Aorta (tissue), 5 donors: Measurements from ENCODE around the gene ANTXR1. TPM values are rescaled to one million over a fixed set of nuclear protein-coding genes. Genes with fewer than 3 reads are reported as not detected.

Experiments
- ATAC-seq: fragments of 200-7000 bp; cut with Tn5 transposase; one replicate; pipeline ENCODE4 v1.9.1; 2022; ENCODE audit warnings: moderate library complexity; ENCODE audit not compliant: low FRiP score
- DNase-seq, 2 donors: peaks; one replicate each; pipeline ENCODE4 v3.0.0-alpha.2; 2020
- H3K27ac ChIP-seq, 2 donors: one replicate each; pipeline ENCODE4 v1.5.1; 2013; ENCODE audit warnings: low read length in 2 of 2, mild to moderate bottlenecking in 2 of 2, moderate library complexity in 2 of 2, control low read depth in 1 of 2, inconsistent platforms in 1 of 2, low read depth in 1 of 2
- H3K27me3 ChIP-seq, 2 donors: one replicate each; pipeline ENCODE4 v1.6.1; 2013; ENCODE audit warnings: control low read depth in 1 of 2, low read length in 1 of 2, mild to moderate bottlenecking in 1 of 2, moderate library complexity in 1 of 2; ENCODE audit not compliant: insufficient read depth in 2 of 2, control insufficient read depth in 1 of 2
- H3K36me3 ChIP-seq, 2 donors: one replicate each; pipeline ENCODE4 v1.6.1; 2013; ENCODE audit warnings: control low read depth in 1 of 2, low read length in 1 of 2, mild to moderate bottlenecking in 1 of 2; ENCODE audit not compliant: insufficient read depth in 2 of 2, control insufficient read depth in 1 of 2
- H3K4me1 ChIP-seq, 2 donors: one replicate each; pipeline ENCODE4 v1.6.1; 2013; ENCODE audit warnings: low read length in 2 of 2, control low read depth in 1 of 2, mild to moderate bottlenecking in 1 of 2, moderate library complexity in 1 of 2; ENCODE audit not compliant: insufficient read depth in 2 of 2, control insufficient read depth in 1 of 2
- H3K4me3 ChIP-seq, 2 donors: one replicate each; pipeline ENCODE4 v1.5.1; 2013; ENCODE audit warnings: low read length in 2 of 2, control low read depth in 1 of 2, mild to moderate bottlenecking in 1 of 2
- H3K9me3 ChIP-seq: one replicate; pipeline ENCODE4 v1.6.1; 2013; ENCODE audit warnings: mild to moderate bottlenecking, low read length; ENCODE audit not compliant: control insufficient read depth
- WGBS, 2 donors: extraction: QIAGEN DNeasy Blood & Tissue Kit; methylation state at CpG; one replicate each; pipeline ENCODE4 v1.1.7; 2013; 5-methylcytosine and 5-hydroxymethylcytosine counted together
- intact Hi-C, 2 donors: fragments of 100-400 bp; cut with DNase I; formaldehyde crosslinking; loops; one replicate each; pipeline versions ENCODE4 v1.14.2 to v1.15.0; 2022
- polyA plus RNA-seq, 2 donors: library from polyadenylated mRNA; stranded (reverse); fragments of 200-250 nt; gene quantifications; one replicate each; pipeline ENCODE4 v1.2.3, GENCODE V29; 2013
- total RNA-seq, 2 donors: library from RNA; stranded (reverse); fragmentation: NEBNext Ultra II Directional; extraction: Animal tissue kit (Norgen Biotek cat#: 25700); gene quantifications; one replicate each; pipeline ENCODE4 v1.2.1, GENCODE V29; 2021
- donor health status: healthy with polysubstance abuse.
- donor health status: Bipolar disorder and iron deficiency.
- donor health status: DM: no; HTN: no; CAD: no.
- donor health status: DM: no; HTN: no; CAD: no.
- donor health status: DM: yes; HTN: yes; CAD: no.

The ANTXR1 gene
- total and polyA plus RNA-seq, 4 donors: 136 to 358 (median 160) TPM

DNA sequence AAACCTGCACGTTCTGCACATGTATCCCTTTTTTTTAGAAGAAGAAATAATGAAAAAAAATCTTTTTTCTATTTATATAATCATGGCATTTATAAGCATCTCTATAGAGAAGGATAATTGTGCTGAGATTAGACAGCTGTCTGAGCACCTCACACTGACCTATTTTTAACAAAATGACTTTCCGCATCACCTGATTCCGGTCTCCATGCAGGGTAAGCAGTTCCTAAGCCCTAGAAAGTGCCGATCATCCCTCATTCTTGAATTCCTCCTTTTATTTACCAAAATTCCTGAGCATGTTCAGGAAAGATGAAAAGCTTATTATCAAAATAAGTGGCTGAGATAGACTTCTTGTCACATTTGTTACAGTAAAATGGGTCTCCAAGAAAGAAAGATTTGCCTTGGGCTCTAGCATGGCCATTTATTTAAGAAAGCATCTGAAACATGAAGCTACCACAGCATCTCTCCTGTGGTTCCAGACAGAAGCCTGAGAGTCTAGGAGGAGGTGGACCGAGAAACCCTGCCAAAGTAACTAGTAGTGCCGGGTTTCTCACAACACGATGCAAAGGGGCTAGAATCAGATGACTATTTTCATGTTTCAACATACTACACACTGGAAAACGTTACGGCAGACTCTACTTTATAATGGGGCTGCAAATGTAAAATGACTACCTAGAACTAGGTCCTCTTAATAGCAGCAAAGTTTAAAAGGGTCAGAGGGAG is 37.9 kb upstream of the ANTXR1 start:
- H3K9me3 ChIP-seq: no peaks in the 10 kb centered on the region
- no peak for DNase-seq
- H3K27me3 ChIP-seq: no peaks in the 10 kb centered on the region
- ATAC-seq: no peak
- no peak overlapping the region for H3K4me3 ChIP-seq
- intact Hi-C loops: no loop called here
- 34 to 36% methylated on average over 9 of the region's 9 CpGs for WGBS, 2 donors
- H3K36me3 ChIP-seq: no peaks in the 10 kb centered on the region
- H3K4me1 ChIP-seq: peaks cover 0 to 5% of the 10 kb centered on the region in 2 donors
- H3K27ac ChIP-seq: no peak overlapping the region

DNA sequence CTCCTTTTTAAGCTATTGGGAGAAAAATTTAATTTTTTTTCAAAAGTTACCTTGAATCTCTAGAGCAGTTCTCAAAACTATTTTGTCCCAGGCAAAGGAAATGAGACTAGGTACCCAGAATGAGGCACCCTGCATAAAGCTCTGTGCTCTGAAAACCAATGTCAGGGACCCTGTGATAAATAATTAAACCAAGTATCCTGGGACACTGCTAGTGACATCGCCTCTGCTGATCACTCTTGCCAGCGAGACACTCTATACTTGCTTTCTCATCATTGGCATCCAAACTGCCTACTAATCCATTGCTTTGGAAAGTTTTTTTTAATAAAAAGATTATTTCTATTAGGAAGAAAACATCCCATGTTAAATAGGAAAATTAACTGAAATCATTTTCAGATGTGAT is 37.1 kb upstream of the ANTXR1 start:
- H3K27ac ChIP-seq: no peak overlapping the region
- intact Hi-C loops: no loop called here
- WGBS, 2 donors: 99% methylated on average over 2 of the region's 2 CpGs

DNA sequence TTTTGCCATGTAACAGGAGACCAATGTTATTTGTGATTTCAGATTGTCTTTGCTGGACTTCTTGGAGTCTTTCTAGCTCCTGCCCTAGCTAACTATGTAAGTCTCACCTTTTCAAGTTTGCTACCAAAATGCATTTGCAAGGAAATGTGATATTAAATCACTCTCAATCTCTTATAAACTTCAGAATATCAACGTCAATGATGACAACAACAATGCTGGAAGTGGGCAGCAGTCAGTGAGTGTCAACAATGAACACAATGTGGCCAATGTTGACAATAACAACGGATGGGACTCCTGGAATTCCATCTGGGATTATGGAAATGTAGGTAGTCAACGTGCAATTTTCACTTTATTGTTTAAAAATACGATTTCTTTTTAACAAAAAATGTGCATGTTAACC is 35.5 kb upstream of the ANTXR1 start:
- 94 to 98% methylated on average over 4 of the region's 4 CpGs for WGBS, 2 donors
- ATAC-seq (no peak), DNase-seq (no peak)
- H3K9me3 ChIP-seq: no peaks in the 10 kb centered on the region
- intact Hi-C loops: no loop called here
- H3K36me3 ChIP-seq: no peaks in the 10 kb centered on the region
- H3K27me3 ChIP-seq: no peaks in the 10 kb centered on the region
- H3K4me1 ChIP-seq: no peaks in the 10 kb centered on the region
- H3K4me3 ChIP-seq: no peak overlapping the region
- H3K27ac ChIP-seq: no peak overlapping the region

More for the DNA sequence above, 37.1 kb upstream of the ANTXR1 start:
- Histone ChIP-seq H3K27me3 (no peaks in the 10 kb centered on the region), H3K4me3 (no peak overlapping the region), H3K4me1 (peaks cover 0 to 4% of the 10 kb centered on the region in 2 donors), H3K36me3 (no peaks in the 10 kb centered on the region), H3K9me3 (no peaks in the 10 kb centered on the region)
- ATAC-seq (no peak), DNase-seq (no peak)

DNA sequence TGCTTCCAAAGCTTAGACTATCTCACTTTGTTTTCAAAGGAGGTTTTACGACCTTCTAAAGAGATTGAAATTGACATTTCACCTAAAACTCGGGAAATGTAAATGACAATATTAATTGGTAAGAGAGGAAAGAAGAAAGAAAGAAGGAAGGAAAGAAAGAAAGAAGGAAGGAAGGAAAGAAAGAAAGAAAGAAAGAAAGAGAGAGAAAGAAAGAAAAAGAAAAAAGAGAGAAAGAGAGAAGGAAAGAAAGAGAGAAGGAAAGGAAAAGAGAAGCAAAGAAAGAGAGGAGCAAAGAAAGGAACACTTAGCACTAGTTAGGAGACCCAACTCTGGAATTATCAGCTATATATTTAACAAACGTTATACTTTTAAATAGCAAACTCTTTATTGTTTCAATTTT is 34.9 kb upstream of the ANTXR1 start:
- no peak overlapping the region for H3K27ac ChIP-seq
- no peaks in the 10 kb centered on the region for H3K4me1 ChIP-seq
- H3K9me3 ChIP-seq: no peaks in the 10 kb centered on the region
- no peak for DNase-seq
- WGBS, 2 donors: 74 to 76% methylated on average over 3 of the region's 3 CpGs
- no peaks in the 10 kb centered on the region for H3K27me3 ChIP-seq
- H3K4me3 ChIP-seq: no peak overlapping the region
- intact Hi-C loops: no loop called here
- ATAC-seq: no peak
- no peaks in the 10 kb centered on the region for H3K36me3 ChIP-seq

DNA sequence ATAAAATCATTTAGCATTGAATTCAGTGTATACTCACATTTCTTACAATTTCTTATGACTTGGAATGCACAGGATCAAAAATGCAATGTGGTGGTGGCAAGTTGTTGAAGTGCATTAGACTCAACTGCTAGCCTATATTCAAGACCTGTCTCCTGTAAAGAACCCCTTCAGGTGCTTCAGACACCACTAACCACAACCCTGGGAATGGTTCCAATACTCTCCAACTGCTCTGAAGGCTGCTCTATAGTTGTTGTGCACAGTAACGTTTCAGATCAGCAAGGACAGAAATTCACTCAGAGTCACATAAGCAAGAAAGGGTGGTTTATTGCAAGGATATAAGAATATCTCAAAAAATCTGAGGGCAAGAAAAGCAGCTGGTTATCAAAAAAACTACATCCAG is 32.0 kb upstream of the ANTXR1 start:
- intact Hi-C loops: no loop called here
- H3K27ac ChIP-seq: no peak overlapping the region
- H3K27me3 ChIP-seq: no peaks in the 10 kb centered on the region
- no peaks in the 10 kb centered on the region for H3K36me3 ChIP-seq
- H3K4me3 ChIP-seq: no peak overlapping the region
- H3K4me1 ChIP-seq: no peaks in the 10 kb centered on the region
- DNase-seq (no peak), ATAC-seq (no peak)
- H3K9me3 ChIP-seq: no peaks in the 10 kb centered on the region
- WGBS, 2 donors: 73 to 86% methylated on average over 1 of the region's 1 CpG

DNA sequence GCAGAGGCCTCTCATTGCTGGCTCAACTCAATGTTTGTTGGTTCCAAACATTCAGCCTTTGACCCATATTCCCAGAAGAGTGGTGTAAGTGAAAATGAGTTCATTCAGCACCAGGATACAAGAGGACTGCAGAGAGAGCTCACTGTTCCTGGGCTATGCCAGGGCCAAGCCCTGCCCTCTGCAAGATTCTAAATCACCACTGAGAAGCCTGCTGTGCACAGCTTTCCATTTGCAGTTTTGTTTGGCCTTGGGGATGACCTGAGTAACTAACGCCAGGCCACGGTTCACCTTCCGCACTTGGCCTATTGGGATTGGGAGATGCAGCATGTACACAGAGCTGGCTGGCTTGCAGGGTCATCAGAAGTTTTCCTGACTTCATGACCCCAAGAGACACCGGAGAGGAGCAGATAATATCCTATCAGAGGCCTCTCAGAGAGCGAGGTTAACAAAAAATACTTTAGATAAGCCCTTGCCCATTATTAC is 25.9 kb upstream of the ANTXR1 start:
- no peak for ATAC-seq
- H3K9me3 ChIP-seq: no peaks in the 10 kb centered on the region

DNA sequence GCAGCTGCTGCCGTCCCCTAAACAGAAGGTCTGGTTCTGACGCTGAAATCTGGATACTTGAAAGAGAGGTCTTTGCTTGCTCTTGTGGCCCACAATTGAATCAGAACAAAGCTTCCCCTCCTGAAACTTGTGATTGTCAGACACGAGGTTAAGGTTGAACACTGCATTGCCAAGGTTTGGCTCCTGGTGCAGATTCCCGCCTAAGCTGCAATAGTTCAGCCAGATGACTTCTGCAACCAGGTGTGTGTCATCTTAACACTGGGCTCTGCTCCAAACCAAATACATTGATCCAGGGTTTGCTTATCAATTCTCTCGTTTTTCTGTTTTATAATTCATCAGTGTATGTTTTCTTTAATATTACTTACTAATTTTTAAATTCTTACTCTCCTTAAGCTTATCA is 23.9 kb upstream of the ANTXR1 start:
- Histone ChIP-seq H3K36me3 (no peaks in the 10 kb centered on the region), H3K27me3 (no peaks in the 10 kb centered on the region), H3K4me1 (no peaks in the 10 kb centered on the region), H3K4me3 (no peak overlapping the region), H3K9me3 (no peaks in the 10 kb centered on the region), H3K27ac (no peak overlapping the region)
- DNase-seq (no peak), ATAC-seq (no peak)
- WGBS, 2 donors: 57 to 59% methylated on average over 5 of the region's 5 CpGs
- intact Hi-C loops: no loop called here

More for the DNA sequence above, 25.9 kb upstream of the ANTXR1 start:
- Histone ChIP-seq H3K27me3 (no peaks in the 10 kb centered on the region), H3K27ac (no peak overlapping the region), H3K4me1 (no peaks in the 10 kb centered on the region), H3K4me3 (no peak overlapping the region), H3K36me3 (no peaks in the 10 kb centered on the region)
- intact Hi-C loops: no loop called here
- no peak for DNase-seq
- WGBS, 2 donors: 47 to 58% methylated on average over 5 of the region's 5 CpGs

DNA sequence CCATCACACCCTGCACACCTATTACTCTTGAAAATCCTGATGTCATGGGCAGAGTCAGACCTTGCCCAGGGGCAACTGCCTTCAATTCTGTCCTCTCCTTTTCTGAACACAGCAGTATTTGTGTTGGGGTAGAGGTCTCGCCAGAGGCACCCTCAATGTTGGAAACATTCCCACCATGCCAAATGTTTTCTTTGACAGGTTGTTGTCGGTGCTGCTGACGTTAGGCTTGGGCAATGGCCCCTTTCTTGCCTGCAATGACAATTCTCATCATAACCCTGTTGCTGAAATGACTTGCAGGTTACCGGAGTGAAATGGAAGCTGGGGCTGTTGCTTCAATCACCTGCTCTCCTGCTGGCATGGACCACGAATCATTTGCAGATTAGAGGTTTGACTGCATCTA is 20.6 kb upstream of the ANTXR1 start:
- 91 to 93% methylated on average over 5 of the region's 5 CpGs for WGBS, 2 donors
- Histone ChIP-seq H3K27ac (no peak overlapping the region), H3K4me1 (no peaks in the 10 kb centered on the region), H3K36me3 (no peaks in the 10 kb centered on the region), H3K4me3 (no peak overlapping the region), H3K9me3 (no peaks in the 10 kb centered on the region), H3K27me3 (no peaks in the 10 kb centered on the region)
- DNase-seq (no peak), ATAC-seq (no peak)
- intact Hi-C loops: no loop called here

DNA sequence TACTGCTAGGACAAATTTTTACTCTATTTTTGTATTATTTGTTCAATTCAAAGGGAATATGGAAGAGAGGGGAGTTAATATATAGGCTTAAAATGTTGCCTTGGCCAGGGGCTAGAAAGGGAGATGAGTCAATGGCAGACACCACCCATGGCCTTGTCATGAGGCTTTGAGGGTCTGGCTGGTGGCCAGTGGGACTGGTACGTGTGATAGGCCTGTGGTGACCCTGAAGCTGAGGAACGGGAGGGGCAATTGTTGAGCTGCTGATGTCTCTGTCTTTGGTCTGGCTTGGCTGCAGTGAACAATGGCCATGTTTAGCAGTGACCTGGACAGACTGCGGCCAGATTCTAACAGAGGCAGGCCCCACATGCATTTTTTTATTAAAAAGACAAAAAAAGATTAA is 20.0 kb upstream of the ANTXR1 start:
- Histone ChIP-seq H3K9me3 (no peaks in the 10 kb centered on the region), H3K36me3 (no peaks in the 10 kb centered on the region), H3K27ac (no peak overlapping the region), H3K27me3 (no peaks in the 10 kb centered on the region), H3K4me3 (no peak overlapping the region), H3K4me1 (no peaks in the 10 kb centered on the region)
- no peak for DNase-seq
- 79 to 80% methylated on average over 3 of the region's 3 CpGs for WGBS, 2 donors
- no peak for ATAC-seq
- intact Hi-C loops: no loop called here
